NT2/D1 (cell line): Measurements from ENCODE around the gene SDK2.
A peak's percentile ranks its signal among the peaks of the same experiment; 100 is the strongest.

Source experiments
- DNase-seq: peaks from one replicate; pipeline ENCODE4 v3.0.0-alpha.2; 2011; ENCODE audit warnings: low read depth, low spot score
- H3K27me3 ChIP-seq: 2 replicates; pipeline ENCODE4 v1.6.0; 2011; ENCODE audit warnings: mild to moderate bottlenecking; ENCODE audit not compliant: insufficient read length, insufficient read depth
- H3K36me3 ChIP-seq: 2 replicates; pipeline ENCODE4 v1.6.1; 2011; ENCODE audit warnings: mild to moderate bottlenecking, low read length, mixed read lengths; ENCODE audit not compliant: insufficient read depth, insufficient read length
- H3K4me1 ChIP-seq: 2 replicates; pipeline ENCODE4 v1.5.1; 2011; ENCODE audit not compliant: insufficient read depth, insufficient read length
- H3K4me3 ChIP-seq: 2 replicates; pipeline ENCODE4 v1.5.1; 2011; ENCODE audit warnings: low read depth; ENCODE audit not compliant: insufficient read length
- H3K9ac ChIP-seq: 2 replicates; pipeline ENCODE4 v1.6.0; 2011; ENCODE audit warnings: low read depth; ENCODE audit not compliant: insufficient read length
- H3K9me3 ChIP-seq: 2 replicates; pipeline ENCODE4 v1.5.1; 2011; ENCODE audit warnings: mild to moderate bottlenecking, low read length; ENCODE audit not compliant: insufficient read depth
- SUZ12 ChIP-seq: IDR thresholded peaks from 2 replicates; pipeline ENCODE4 v1.6.1; 2011; ENCODE audit not compliant: insufficient read length, insufficient read depth; ENCODE audit errors: extremely low read depth
- YY1 ChIP-seq: IDR thresholded peaks from 2 replicates; pipeline ENCODE4 v1.6.1; 2011; ENCODE audit not compliant: insufficient read length, insufficient read depth
- ZNF274 ChIP-seq: IDR thresholded peaks from 2 replicates; pipeline ENCODE4 v1.6.1; 2011; ENCODE audit warnings: mild to moderate bottlenecking, low read depth, low read length

The SDK2 gene

DNA sequence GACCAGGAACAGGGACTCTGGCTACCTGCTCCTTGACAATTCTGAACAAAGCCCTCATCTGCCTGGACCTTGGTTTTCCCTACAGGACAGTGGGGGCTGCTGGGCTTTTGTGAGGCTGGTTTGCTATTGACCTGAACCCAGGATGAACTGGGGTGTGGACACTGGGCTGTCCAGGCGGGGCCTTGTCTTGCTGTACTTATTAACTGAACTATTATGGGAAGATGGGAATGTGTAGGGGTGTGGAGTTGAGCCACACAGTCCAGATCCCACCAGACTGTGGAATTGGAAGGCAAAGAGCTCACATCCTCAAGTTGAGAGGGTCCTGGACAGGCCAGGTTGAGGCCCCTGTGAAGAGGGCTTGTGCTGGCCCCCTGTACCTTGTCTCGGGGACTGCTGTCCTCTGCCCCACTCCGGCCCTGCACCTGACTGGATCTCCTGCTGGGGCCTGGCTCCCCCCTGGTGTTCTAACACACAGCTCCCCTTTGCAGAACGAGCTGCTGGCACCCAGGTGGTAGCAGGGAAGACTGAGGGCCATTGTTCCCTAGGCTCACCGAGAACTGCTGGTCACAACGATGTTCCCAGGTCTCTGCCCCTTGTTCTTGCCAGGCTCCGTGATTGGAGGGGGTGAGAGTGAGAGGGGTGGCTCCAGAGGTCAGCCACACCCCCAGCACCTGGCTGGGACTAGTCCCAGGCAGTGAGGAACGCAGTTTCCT, 280.6 kb downstream of the SDK2 start:
- H3K9me3 ChIP-seq: no peaks in the 10 kb centered on the region
- H3K4me1 ChIP-seq: peaks cover 45% of the 10 kb centered on the region
- no peak for DNase-seq
- no peak overlapping the region for H3K4me3 ChIP-seq
- H3K36me3 ChIP-seq: no peaks in the 10 kb centered on the region
- TF ChIP-seq YY1: no peak
- no peak for TF ChIP-seq SUZ12
- no peak for TF ChIP-seq ZNF274
- H3K27me3 ChIP-seq: peaks cover 8% of the 10 kb centered on the region
- H3K9ac ChIP-seq: no peak overlapping the region

DNA sequence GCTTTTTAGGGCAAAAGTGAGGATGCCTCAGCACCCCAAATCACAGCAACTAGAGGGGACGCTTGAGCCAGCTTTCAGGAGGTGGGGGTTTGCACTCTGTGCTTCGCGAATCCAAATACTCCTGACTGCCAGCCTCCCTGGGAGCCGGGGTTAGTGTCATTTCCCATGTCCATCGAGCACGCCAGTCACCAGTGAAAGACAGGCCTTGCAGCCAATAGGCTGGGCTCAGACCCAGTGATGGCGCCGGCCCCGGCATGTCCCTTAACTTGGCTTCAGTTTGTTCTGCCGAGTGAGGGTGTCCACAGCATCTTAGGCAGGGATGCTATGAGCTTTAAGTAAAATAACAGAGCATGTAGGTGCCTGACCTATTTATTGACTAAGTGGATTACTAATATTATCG, 281.5 kb downstream of the SDK2 start:
- Histone ChIP-seq H3K4me3 (no peak overlapping the region), H3K36me3 (no peaks in the 10 kb centered on the region), H3K9me3 (no peaks in the 10 kb centered on the region), H3K27me3 (peaks cover 15% of the 10 kb centered on the region), H3K4me1 (peaks cover 45% of the 10 kb centered on the region), H3K9ac (no peak overlapping the region)
- TF ChIP-seq ZNF274 (no peak), YY1 (no peak), SUZ12 (no peak)
- DNase-seq: no peak

DNA sequence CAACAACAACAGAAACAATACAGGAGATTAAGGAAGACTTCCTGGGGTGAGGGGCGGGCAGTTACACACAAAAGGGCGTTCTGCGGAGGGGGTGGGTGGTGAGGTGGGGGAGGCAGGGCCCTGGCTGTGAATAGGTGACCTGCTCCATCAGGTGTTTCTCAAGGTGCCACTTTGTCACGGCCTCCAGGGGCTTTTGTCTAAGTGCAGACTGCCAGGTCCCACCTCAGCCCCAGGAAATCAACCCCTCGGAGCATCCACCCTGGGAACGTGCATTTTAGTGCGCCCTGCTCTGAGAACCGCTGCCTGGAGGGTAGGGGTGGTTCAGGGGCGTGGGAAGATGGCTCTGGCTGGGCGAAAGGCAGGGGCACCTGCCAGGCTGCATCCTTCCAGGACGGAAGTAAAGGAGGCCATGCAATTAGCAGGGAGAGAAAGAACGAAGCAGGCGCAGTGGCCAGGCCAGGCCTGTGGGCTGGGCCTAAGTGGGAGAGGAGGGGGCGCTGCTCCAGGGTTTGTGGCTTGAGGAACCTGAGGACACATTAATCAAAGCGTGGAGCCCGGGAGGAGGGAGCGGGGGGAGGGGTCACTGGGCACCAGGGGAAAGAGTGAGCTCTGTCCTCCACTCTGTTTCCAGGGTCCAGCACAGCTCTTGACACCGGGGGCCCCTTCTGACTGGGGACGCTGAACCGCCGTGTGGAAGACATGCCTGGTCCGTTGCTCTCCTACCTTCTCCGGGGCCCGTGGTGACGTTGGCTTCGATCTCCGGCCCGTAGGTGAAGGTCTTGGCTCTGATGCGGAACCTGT, 283.1 kb downstream of the SDK2 start:
- Histone ChIP-seq H3K9me3 (no peaks in the 10 kb centered on the region), H3K4me1 (peaks cover 51% of the 10 kb centered on the region), H3K4me3 (peak overlapping the region; percentile 5), H3K36me3 (no peaks in the 10 kb centered on the region), H3K9ac (peak overlapping the region; percentile 63), H3K27me3 (peaks cover 22% of the 10 kb centered on the region)
- TF ChIP-seq YY1 (no peak), ZNF274 (no peak), SUZ12 (no peak)
- no peak for DNase-seq

DNA sequence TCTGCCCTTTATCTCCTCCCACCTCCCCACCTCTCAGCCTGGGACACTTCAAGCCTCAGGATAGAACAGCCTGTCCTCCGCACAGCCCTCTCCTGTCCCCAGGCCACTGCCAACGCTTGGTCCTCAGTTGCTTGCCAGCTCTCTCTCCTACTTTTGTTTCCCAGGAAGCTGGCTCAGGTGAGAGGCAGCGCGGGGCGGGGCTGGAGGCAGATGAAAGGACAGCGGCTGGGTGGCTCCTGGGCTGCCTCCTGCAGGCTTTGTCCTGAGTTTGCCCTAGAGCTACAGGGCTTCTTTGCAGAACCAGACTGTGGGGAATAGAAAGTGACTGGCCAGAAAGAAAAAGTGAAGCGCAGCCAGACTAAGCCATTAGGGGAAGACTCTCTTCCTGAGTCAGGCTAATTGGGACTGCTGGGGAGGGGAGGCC, 284.2 kb downstream of the SDK2 start:
- Histone ChIP-seq H3K27me3 (peaks cover 22% of the 10 kb centered on the region), H3K9ac (peak overlapping the region; percentile 66), H3K9me3 (no peaks in the 10 kb centered on the region), H3K4me3 (no peak overlapping the region), H3K36me3 (no peaks in the 10 kb centered on the region), H3K4me1 (peaks cover 51% of the 10 kb centered on the region)
- no peak for DNase-seq
- TF ChIP-seq ZNF274 (no peak), SUZ12 (no peak), YY1 (no peak)

DNA sequence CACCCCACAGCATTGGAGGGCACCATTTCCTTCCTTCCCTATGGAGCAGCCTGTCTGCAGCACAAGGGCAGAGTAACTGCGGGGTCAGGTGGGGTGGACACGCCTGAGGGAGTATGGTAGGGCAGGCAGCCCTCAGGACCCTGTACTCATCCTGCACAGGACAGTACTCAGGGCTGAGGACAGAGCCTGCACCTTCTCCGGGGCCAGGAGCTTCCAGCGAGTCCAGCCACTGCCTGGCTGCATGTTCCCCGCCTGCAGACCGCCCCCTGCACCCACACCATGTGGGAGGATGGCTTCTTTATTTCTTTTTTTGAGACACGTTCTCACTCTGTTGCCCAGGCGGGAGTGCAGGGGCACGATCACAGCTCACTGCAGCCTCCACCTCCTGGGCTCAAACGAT, 284.9 kb downstream of the SDK2 start:
- no peak overlapping the region for H3K4me3 ChIP-seq

DNA sequence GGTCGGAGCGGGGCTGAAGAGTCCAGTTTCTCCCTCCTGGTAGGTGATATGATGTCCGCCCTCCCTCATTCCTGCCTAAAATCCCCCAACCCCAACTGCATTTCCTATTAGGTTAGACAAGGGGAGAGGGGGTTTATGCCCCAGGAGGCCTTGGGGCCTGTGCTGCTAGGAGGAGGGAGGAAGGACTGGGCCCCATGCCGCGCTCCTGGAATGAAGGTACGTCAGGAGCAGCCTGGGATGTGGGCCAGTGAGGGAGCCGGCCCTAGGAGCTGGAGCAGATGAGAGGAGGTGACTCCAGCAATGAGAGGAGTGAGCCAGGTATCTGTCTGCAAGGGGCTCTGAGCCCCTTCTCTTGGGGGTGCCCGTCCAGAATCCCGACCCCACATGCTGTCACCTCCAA, 285.6 kb downstream of the SDK2 start:
- H3K9me3 ChIP-seq: no peaks in the 10 kb centered on the region
- no peaks in the 10 kb centered on the region for H3K36me3 ChIP-seq
- DNase-seq: no peak
- peaks cover 49% of the 10 kb centered on the region for H3K4me1 ChIP-seq
- H3K4me3 ChIP-seq: no peak overlapping the region
- TF ChIP-seq YY1 (no peak), ZNF274 (no peak), SUZ12 (no peak)
- H3K27me3 ChIP-seq: peaks cover 22% of the 10 kb centered on the region
- H3K9ac ChIP-seq: no peak overlapping the region

More for the DNA sequence above, 284.9 kb downstream of the SDK2 start:
- H3K9me3 ChIP-seq: no peaks in the 10 kb centered on the region
- DNase-seq: no peak
- H3K9ac ChIP-seq: peak overlapping the region; percentile 66
- H3K4me1 ChIP-seq: peaks cover 52% of the 10 kb centered on the region
- peaks cover 22% of the 10 kb centered on the region for H3K27me3 ChIP-seq
- H3K36me3 ChIP-seq: no peaks in the 10 kb centered on the region
- TF ChIP-seq YY1 (no peak), SUZ12 (no peak), ZNF274 (no peak)

DNA sequence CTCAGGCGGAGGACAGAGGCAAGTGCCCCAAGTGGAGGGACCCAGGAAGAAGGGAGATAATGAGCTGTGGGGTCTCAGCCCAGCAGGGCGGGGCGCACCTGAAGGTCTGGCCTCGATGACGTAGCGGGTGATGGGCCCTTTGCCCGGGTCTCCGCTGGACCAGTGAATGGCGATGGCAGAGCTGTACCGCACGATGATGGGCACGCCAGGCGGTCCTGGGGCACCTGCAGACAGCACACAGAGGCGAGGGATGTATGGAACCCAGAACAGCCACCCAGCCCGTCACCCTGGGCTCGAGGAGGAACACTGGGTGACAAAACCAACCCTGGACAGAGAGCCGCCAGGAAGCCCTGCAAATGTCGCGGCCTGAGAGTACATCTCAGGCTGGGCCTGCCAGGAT, 286.3 kb downstream of the SDK2 start:
- Histone ChIP-seq H3K4me3 (no peak overlapping the region), H3K27me3 (peaks cover 22% of the 10 kb centered on the region), H3K36me3 (no peaks in the 10 kb centered on the region), H3K9me3 (no peaks in the 10 kb centered on the region), H3K9ac (no peak overlapping the region), H3K4me1 (peaks cover 45% of the 10 kb centered on the region)
- TF ChIP-seq ZNF274 (no peak), SUZ12 (no peak), YY1 (no peak)
- DNase-seq: no peak
